Bladder microvascular endothelial cell (primary cell): ENCODE results near the gene TRIM72. TPM values are rescaled to one million over a fixed set of nuclear protein-coding genes. Genes with fewer than 3 reads are reported as not detected.

ENCODE experiments used
- total RNA-seq: library from RNA; depleted of rRNA; stranded (reverse); fragments of >200 nt; gene quantifications from 2 replicates; pipeline ENCODE4 v1.2.3, GENCODE V29; 2014

Gene TRIM72, protein sequence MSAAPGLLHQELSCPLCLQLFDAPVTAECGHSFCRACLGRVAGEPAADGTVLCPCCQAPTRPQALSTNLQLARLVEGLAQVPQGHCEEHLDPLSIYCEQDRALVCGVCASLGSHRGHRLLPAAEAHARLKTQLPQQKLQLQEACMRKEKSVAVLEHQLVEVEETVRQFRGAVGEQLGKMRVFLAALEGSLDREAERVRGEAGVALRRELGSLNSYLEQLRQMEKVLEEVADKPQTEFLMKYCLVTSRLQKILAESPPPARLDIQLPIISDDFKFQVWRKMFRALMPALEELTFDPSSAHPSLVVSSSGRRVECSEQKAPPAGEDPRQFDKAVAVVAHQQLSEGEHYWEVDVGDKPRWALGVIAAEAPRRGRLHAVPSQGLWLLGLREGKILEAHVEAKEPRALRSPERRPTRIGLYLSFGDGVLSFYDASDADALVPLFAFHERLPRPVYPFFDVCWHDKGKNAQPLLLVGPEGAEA
- not detected in 2 replicates for total RNA-seq

DNA sequence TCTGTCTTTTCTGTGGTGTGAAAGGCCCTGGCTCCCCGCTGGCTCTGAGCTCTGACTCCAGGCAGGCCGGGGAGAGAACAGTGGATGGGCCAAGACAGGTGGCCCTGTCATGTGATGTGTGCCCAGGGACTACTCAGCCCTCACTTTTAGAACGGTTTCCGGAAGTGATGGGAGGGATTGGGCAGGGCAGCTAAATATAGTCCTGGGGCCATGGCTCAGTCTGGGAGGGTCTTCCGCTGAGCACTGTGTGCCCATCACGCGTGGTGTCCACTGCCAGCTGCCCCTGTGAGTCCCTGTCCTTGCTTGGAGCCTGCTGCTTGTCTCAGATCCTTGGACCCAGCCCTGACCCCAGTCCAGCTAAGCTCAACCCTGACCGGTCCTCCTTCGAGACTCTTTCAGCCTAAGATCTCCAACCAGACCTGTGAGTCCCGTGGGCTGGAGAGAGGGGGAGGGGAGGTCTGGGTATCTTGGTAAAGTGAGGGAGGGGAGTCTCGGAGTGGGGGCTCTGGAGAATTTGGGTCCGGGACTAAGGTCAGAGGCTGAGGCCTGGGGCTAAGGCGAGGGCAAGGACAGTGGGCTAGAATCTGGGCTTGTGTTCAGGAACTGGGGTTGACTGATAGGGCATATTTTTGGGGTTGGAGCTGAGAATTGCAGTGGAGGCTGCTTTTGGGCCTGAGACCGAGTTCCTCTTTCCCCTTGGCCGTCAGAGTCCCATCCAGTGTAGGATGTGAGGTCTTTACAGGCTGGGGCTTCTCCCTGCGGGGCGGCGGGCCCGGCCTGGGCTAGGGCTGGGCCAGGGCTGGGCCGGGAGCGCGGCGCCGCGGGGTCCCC is at the start of gene TRIM72:
TSS of gene TRIM72 (plus strand) at position 243 of the 831 bp plus-strand sequence. CDS start 620 bp downstream, outside the sequence.

DNA sequence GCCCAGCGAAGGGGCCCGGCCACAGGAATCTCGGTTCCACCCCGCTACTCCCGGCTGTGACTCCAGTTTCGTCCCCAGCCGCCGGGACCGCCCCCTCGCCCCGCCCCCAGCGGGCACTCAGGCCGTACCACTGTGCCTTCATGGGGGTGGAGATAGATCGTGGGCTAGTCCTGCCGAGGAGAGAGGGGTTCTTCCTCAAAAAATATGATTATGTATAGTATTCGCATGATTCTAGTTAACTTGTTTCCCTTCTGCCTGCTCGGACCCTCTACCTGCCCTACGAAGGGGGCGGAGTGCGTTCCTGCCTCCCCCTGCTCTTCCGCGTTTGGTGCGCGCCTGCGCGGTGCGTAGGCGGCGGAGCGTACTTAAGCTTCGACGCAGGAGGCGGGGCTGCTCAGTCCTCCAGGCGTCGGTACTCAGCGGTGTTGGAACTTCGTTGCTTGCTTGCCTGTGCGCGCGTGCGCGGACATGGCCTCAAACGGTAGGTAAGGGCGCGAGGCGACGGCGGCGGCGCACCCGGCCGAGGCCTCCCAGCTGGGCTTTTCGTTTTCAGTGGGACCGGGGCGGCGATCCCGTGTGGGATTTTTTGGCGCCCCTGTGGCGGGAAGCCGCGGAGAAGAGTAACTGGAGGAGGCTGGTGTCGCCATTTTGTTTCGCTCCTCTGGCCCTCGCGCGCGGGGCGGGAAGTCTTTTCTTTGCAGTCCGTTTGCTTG is 34.0 kb upstream of the TRIM72 start, which contains the start of gene FUS:
TSS of gene FUS (plus strand) at position 393 of the 713 bp plus-strand sequence. CDS start at position 469, 76 bp downstream.

GRCh38 chr16:31202414-31203375 is 11.2 kb upstream of the TRIM72 start, which contains the start of gene PYCARD:
PYCARD (minus strand) TSS chr16:31202760; CDS start chr16:31202690, 70 bp downstream.

DNA sequence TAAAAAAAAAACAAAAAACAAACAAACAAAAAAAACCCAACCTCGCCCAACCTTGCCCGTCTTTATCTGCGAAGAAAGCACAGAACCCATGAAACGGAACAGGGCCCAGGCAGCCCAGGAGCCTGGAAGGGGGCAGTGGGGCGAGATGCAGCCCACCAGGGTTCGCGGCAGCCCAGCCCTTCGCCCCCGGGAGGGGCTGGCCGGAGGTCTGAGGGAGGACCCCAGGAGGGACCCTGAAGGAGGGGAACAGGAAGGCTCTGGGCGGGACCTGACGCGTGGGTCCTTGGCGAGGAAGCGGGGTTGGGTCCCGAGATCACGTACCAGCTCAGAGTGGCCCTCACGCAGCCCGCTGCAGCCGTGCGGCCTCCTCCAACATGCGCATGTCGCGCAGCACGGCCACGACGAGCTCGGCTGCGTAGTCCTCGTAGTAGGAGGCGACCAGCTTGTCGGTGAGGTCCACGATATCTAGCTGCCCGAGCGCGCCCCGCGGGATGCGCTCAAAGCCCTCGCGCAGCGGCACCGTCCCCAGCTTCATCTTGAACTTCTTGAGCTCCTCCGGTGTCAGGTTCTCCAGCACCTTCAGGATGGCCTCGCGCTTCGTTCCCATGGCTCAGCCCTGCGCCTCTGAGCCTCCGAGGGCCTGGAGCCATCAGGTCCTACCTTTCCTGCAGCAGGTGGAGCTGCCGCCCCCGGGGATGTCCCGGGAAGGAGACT is 2.7 kb downstream of the TRIM72 start, which contains the start of gene PYDC1:
TSS of gene PYDC1 (minus strand) at position 714 of the 714 bp plus-strand sequence. CDS start at position 607, 107 bp downstream.

Other genes with a start within 250 kb of the TRIM72 start
- gene HSD3B7, start 228.9 kb upstream of the TRIM72 start, total RNA-seq = 17.3 and 22.2 TPM in 2 replicates
- gene STX1B, start 203.5 kb upstream of the TRIM72 start, total RNA-seq = 1.1 TPM in 1 of 2 replicates, not detected in the other
- 19.3 and 35.1 TPM in 2 replicates for gene STX4, start 180.6 kb upstream of the TRIM72 start, total RNA-seq
- gene ZNF668, start 139.9 kb upstream of the TRIM72 start, total RNA-seq = 5.7 and 6.3 TPM in 2 replicates
- 7.8 and 16.0 TPM in 2 replicates for gene ZNF646, start 139.7 kb upstream of the TRIM72 start, total RNA-seq
- 0.81 and 1.6 TPM in 2 replicates for gene PRSS53, start 125.2 kb upstream of the TRIM72 start, total RNA-seq
- 59.1 and 60.7 TPM in 2 replicates for gene VKORC1, start 119.3 kb upstream of the TRIM72 start, total RNA-seq
- 12.3 and 19.4 TPM in 2 replicates for gene BCKDK, start 105.7 kb upstream of the TRIM72 start, total RNA-seq
- 27.8 and 36.9 TPM in 2 replicates for gene KAT8, start 96.5 kb upstream of the TRIM72 start, total RNA-seq
- not detected in 2 replicates for gene PRSS8, start 78.4 kb upstream of the TRIM72 start, total RNA-seq
- 0.31 TPM in 1 of 2 replicates, not detected in the other for gene PRSS36, start 64.1 kb upstream of the TRIM72 start, total RNA-seq
- gene FUS, start 34.0 kb upstream of the TRIM72 start, total RNA-seq = 29.5 and 62.4 TPM in 2 replicates
- gene PYCARD, start 11.4 kb upstream of the TRIM72 start, total RNA-seq = 39.4 and 93.4 TPM in 2 replicates
- gene PYDC1, start 3.0 kb downstream of the TRIM72 start, total RNA-seq = not detected in 2 replicates
- 0.25 TPM in 1 of 2 replicates, not detected in the other for gene ITGAM, start 45.9 kb downstream of the TRIM72 start, total RNA-seq
- 0.16 and 0.31 TPM in 2 replicates for gene ITGAX, start 141.1 kb downstream of the TRIM72 start, total RNA-seq
- not detected in 2 replicates for gene ITGAD, start 179.2 kb downstream of the TRIM72 start, total RNA-seq
- gene COX6A2, start 214.2 kb downstream of the TRIM72 start, total RNA-seq = not detected in 2 replicates
- under 0.01 and 0.06 TPM in 2 replicates for gene ZNF843, start 228.7 kb downstream of the TRIM72 start, total RNA-seq
- 11.8 and 14.4 TPM in 2 replicates for gene ARMC5, start 245.4 kb downstream of the TRIM72 start, total RNA-seq